ENCODE data around the gene ARHGEF2. TPM values are rescaled to one million over a fixed set of nuclear protein-coding genes. Genes with fewer than 3 reads are reported as not detected.

ARHGEF2 gene
- total RNA-seq, 1 donor from 2014 or later, result 57.1 TPM

- no peaks in the 10 kb centered on the region for H3K36me3 ChIP-seq (ENCODE audit: control insufficient read depth, insufficient read depth, low read length)
- DNase-seq (ENCODE audit: low read depth) (no peak), FAIRE-seq (no peak)
- H3K27me3 ChIP-seq (ENCODE audit: control insufficient read depth, insufficient read depth, low read length), result no peaks in the 10 kb centered on the region
- no peak overlapping the region for H3K4me3 ChIP-seq (ENCODE audit: low read depth, low read length)
- TF ChIP-seq CTCF (IDR thresholded peaks at IDR 0.05; ENCODE audit: insufficient read depth, low read length, severe bottlenecking), result no peak
Observed at GRCh38 chr1:155941845-155942531, 36.4 kb downstream of the ARHGEF2 start.

- FAIRE-seq (no peak), DNase-seq (ENCODE audit: low read depth) (peak; percentile 38)
- no peak within 1 kb of the TSS for H3K4me3 ChIP-seq (ENCODE audit: low read depth, low read length)
- no peak for TF ChIP-seq CTCF (IDR thresholded peaks at IDR 0.05; ENCODE audit: insufficient read depth, low read length, severe bottlenecking)
- H3K27me3 ChIP-seq (ENCODE audit: control insufficient read depth, insufficient read depth, low read length), result no peaks in the 10 kb centered on the region
- H3K36me3 ChIP-seq (ENCODE audit: control insufficient read depth, insufficient read depth, low read length), result no peaks in the 10 kb centered on the region
Observed at GRCh38 chr1:155940993-155941844, 37.1 kb downstream of the ARHGEF2 start, which contains the start of gene RXFP4. Gene RXFP4, plus strand, starts transcription at chr1:155941638. Its CDS starts 72 bp downstream, at chr1:155941710.

- no peak for TF ChIP-seq CTCF (IDR thresholded peaks at IDR 0.05; ENCODE audit: insufficient read depth, low read length, severe bottlenecking)
- Histone ChIP-seq H3K27me3 (ENCODE audit: control insufficient read depth, insufficient read depth, low read length) (no peaks in the 10 kb centered on the region), H3K4me3 (ENCODE audit: low read depth, low read length) (no peak overlapping the region), H3K36me3 (ENCODE audit: control insufficient read depth, insufficient read depth, low read length) (no peaks in the 10 kb centered on the region)
- peak; percentile 66 for DNase-seq (ENCODE audit: low read depth)
- FAIRE-seq, result no peak
Observed at GRCh38 chr1:155940482-155940992, 37.8 kb downstream of the ARHGEF2 start.

GRCh38 chr1:155938220-155938627 lies 40.1 kb downstream of the ARHGEF2 start:
- TF ChIP-seq CTCF (IDR thresholded peaks at IDR 0.05; ENCODE audit: insufficient read depth, low read length, severe bottlenecking), result peak; percentile 69
- FAIRE-seq, result no peak

GRCh38 chr1:155934936-155935590 lies 43.3 kb downstream of the ARHGEF2 start:
- TF ChIP-seq CTCF (IDR thresholded peaks at IDR 0.05; ENCODE audit: insufficient read depth, low read length, severe bottlenecking), result no peak
- Histone ChIP-seq H3K4me3 (ENCODE audit: low read depth, low read length) (peak overlapping the region; percentile 82), H3K27me3 (ENCODE audit: control insufficient read depth, insufficient read depth, low read length) (no peaks in the 10 kb centered on the region), H3K36me3 (ENCODE audit: control insufficient read depth, insufficient read depth, low read length) (peaks cover 3% of the 10 kb centered on the region)
- DNase-seq (ENCODE audit: low read depth), result peak; percentile 30
- no peak for FAIRE-seq

More at GRCh38 chr1:155938220-155938627, 40.1 kb downstream of the ARHGEF2 start:
- Histone ChIP-seq H3K27me3 (ENCODE audit: control insufficient read depth, insufficient read depth, low read length) (no peaks in the 10 kb centered on the region), H3K4me3 (ENCODE audit: low read depth, low read length) (no peak overlapping the region), H3K36me3 (ENCODE audit: control insufficient read depth, insufficient read depth, low read length) (peaks cover 3% of the 10 kb centered on the region)
- DNase-seq (ENCODE audit: low read depth), result peak; percentile 72

Measured in bronchial epithelial cell (primary cell).